Measurements from ENCODE around the gene FMN2.
"Not testable (repeated sequence)": the region's sequence is repeated elsewhere in the genome, so short reads cannot be mapped to it uniquely, and the experiment has no call there.

FMN2 gene

GRCh38 chr1:240145120-240145519 lies 53.4 kb downstream of the FMN2 start:
- no peak for ATAC-seq

- ATAC-seq = no peak
Observed at GRCh38 chr1:240148333-240148732, 56.6 kb downstream of the FMN2 start.

- no peak for ATAC-seq
Observed at GRCh38 chr1:240149484-240150094, 57.9 kb downstream of the FMN2 start.

GRCh38 chr1:240151136-240151735 lies 59.6 kb downstream of the FMN2 start:
- no peak for ATAC-seq

GRCh38 chr1:240152611-240153297 lies 61.1 kb downstream of the FMN2 start:
- no peak for ATAC-seq

GRCh38 chr1:240155605-240156004 lies 63.9 kb downstream of the FMN2 start:
- ATAC-seq = no peak

GRCh38 chr1:240164742-240165141 lies 73.1 kb downstream of the FMN2 start:
- no peak for ATAC-seq

- no peak for ATAC-seq
Observed at GRCh38 chr1:240169188-240169587, 77.5 kb downstream of the FMN2 start.

- no peak for ATAC-seq
Observed at GRCh38 chr1:240170266-240170665, 78.6 kb downstream of the FMN2 start.

GRCh38 chr1:240170806-240171205 lies 79.1 kb downstream of the FMN2 start:
- ATAC-seq = no peak

- ATAC-seq = no peak
Observed at GRCh38 chr1:240171907-240172306, 80.2 kb downstream of the FMN2 start.

GRCh38 chr1:240173836-240174235 lies 82.2 kb downstream of the FMN2 start:
- ATAC-seq = no peak

GRCh38 chr1:240174734-240175133 lies 83.1 kb downstream of the FMN2 start:
- ATAC-seq = no peak

- ATAC-seq = no peak
Observed at GRCh38 chr1:240178366-240178765, 86.7 kb downstream of the FMN2 start.

- ATAC-seq = not testable (repeated sequence)
Observed at GRCh38 chr1:240184682-240185081, 93.0 kb downstream of the FMN2 start.

GRCh38 chr1:240188139-240188538 lies 96.5 kb downstream of the FMN2 start:
- no peak for ATAC-seq

GRCh38 chr1:240189386-240189989 lies 97.8 kb downstream of the FMN2 start:
- no peak for ATAC-seq

GRCh38 chr1:240190881-240191401 lies 99.3 kb downstream of the FMN2 start:
- ATAC-seq = no peak

GRCh38 chr1:240192851-240193250 lies 101.2 kb downstream of the FMN2 start:
- ATAC-seq = no peak

GRCh38 chr1:240193679-240194078 lies 102.0 kb downstream of the FMN2 start:
- ATAC-seq = no peak

- no peak for ATAC-seq
Observed at GRCh38 chr1:240194120-240194519, 102.4 kb downstream of the FMN2 start.

- ATAC-seq = no peak
Observed at GRCh38 chr1:240198376-240198775, 106.7 kb downstream of the FMN2 start.
